GM18870 (cell line): Measurements from ENCODE around the gene COL21A1.
A peak's percentile ranks its signal among the peaks of the same experiment; 100 is the strongest.
"Not testable (repeated sequence)": the region's sequence is repeated elsewhere in the genome, so short reads cannot be mapped to it uniquely, and the experiment has no call there.

ENCODE experiments used
- ATAC-seq: cut with Tn5 transposase; IDR thresholded peaks from one replicate; pipeline ENCODE4 v1.9.1; 2021; ENCODE audit warnings: moderate library complexity; ENCODE audit not compliant: unreplicated experiment

COL21A1 gene

GRCh38 chr6:56246881-56247653 is at the start of gene COL21A1:
Gene COL21A1, minus strand, starts transcription at chr6:56247580. Its CDS starts 64,962 bp downstream, at chr6:56182618.
- no peak for ATAC-seq

GRCh38 chr6:56293781-56294180 is 46.4 kb upstream of the COL21A1 start:
- no peak for ATAC-seq

- peak; percentile 59 for ATAC-seq
These were observed 45.3 kb upstream of the COL21A1 start for GRCh38 chr6:56292505-56293181.

GRCh38 chr6:56291302-56291917 is 44.0 kb upstream of the COL21A1 start:
- no peak for ATAC-seq

- ATAC-seq, result no peak
These were observed 42.3 kb upstream of the COL21A1 start for GRCh38 chr6:56289721-56290120.

GRCh38 chr6:56288347-56288746 is 41.0 kb upstream of the COL21A1 start:
- no peak for ATAC-seq

- ATAC-seq, result no peak
These were observed 35.0 kb upstream of the COL21A1 start for GRCh38 chr6:56282391-56282790.

- ATAC-seq, result no peak
These were observed 32.7 kb upstream of the COL21A1 start for GRCh38 chr6:56280126-56280525.

GRCh38 chr6:56279331-56280080 is 32.1 kb upstream of the COL21A1 start:
- ATAC-seq, result peak; percentile 74

GRCh38 chr6:56278171-56278591 is 30.8 kb upstream of the COL21A1 start:
- no peak for ATAC-seq

GRCh38 chr6:56270812-56271441 is 23.5 kb upstream of the COL21A1 start:
- ATAC-seq, result no peak

- ATAC-seq, result no peak
These were observed 20.9 kb upstream of the COL21A1 start for GRCh38 chr6:56268266-56268665.

GRCh38 chr6:56266011-56266410 is 18.6 kb upstream of the COL21A1 start:
- ATAC-seq, result no peak

GRCh38 chr6:56263596-56264315 is 16.4 kb upstream of the COL21A1 start:
- no peak for ATAC-seq

- not testable (repeated sequence) for ATAC-seq
These were observed 13.2 kb upstream of the COL21A1 start for GRCh38 chr6:56260593-56260992.

- no peak for ATAC-seq
These were observed 12.1 kb upstream of the COL21A1 start for GRCh38 chr6:56259234-56260077.

GRCh38 chr6:56255349-56255748 is 8.0 kb upstream of the COL21A1 start:
- ATAC-seq, result no peak

- no peak for ATAC-seq
These were observed 2.9 kb upstream of the COL21A1 start for GRCh38 chr6:56250266-56250665.

- no peak for ATAC-seq
These were observed 308 bp upstream of the COL21A1 start for GRCh38 chr6:56247654-56248122.
